Measurements from ENCODE around the gene GIGYF2. TPM values are rescaled to one million over a fixed set of nuclear protein-coding genes. Genes with fewer than 3 reads are reported as not detected.

GIGYF2 gene
- total RNA-seq, 1 experiment from 2014 or later, result 60.6 TPM

DNA sequence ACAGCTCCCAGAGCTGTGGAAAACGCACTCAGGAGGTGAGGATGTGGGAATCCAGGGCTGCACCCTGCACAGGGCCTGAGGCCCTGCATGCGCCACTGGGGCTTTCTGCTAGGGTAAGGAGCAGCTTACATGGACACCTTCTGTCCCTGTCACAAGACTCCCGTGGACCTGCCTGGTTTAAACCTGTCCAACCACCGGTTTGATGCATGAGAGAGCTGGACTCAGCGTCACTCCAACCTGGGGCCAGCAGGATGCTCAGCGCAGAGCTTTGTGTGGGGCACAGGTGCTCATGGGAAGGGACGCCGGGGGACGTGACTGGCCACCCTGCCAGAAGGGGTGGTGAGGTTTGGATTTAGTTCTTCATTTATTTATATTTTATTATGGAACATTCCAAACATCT, 197.1 kb downstream of the GIGYF2 start:
- no peak overlapping the region for H3K9ac ChIP-seq (ENCODE audit: low read length)
- no peak overlapping the region for H2AFZ ChIP-seq (ENCODE audit: low read depth, low read length, poor library complexity, severe bottlenecking)
- no peak overlapping the region for H3K4me2 ChIP-seq (ENCODE audit: low read length)
- no peaks in the 10 kb centered on the region for H3K79me2 ChIP-seq (ENCODE audit: insufficient read depth, low read length)
- intact Hi-C loops (cut with micrococcal nuclease), result loop anchor here (5.0 kb wide), 1 partner anchor 93 kb away; no protein-coding TSS in a partner anchor
- H3K9me2 ChIP-seq (ENCODE audit: insufficient read depth), result no peaks in the 10 kb centered on the region
- ChIA-PET POLR2A (no interaction called here), RAD21 (ENCODE audit: low non-redundant PET in 1 of 2, low total read pairs in 2 of 2, uncharacterized antibody in 2 of 2, unreplicated experiment in 2 of 2) (no interaction called here), CTCF (no interaction called here)
- no peaks in the 10 kb centered on the region for H4K20me1 ChIP-seq (ENCODE audit: insufficient read depth)
- TF ChIP-seq RAD21 (IDR thresholded peaks at IDR 0.05; ENCODE audit: low read depth) (no peak), YY1 (IDR thresholded peaks at IDR 0.05; ENCODE audit: extremely low read depth, insufficient replicate concordance, low read depth, low read length) (no peak), EGR1 (IDR thresholded peaks at IDR 0.05; ENCODE audit: low read depth) (no peak), POLR2AphosphoS5 (IDR thresholded peaks at IDR 0.05; ENCODE audit: low read depth, low read length) (no peak), EZH2phosphoT487 (IDR thresholded peaks at IDR 0.05; ENCODE audit: borderline replicate concordance) (no peak), ELF1 (IDR thresholded peaks at IDR 0.05; ENCODE audit: borderline replicate concordance, low read depth) (no peak), JUND (IDR thresholded peaks at IDR 0.05) (no peak)
- TF ChIP-seq, protein P1, sequence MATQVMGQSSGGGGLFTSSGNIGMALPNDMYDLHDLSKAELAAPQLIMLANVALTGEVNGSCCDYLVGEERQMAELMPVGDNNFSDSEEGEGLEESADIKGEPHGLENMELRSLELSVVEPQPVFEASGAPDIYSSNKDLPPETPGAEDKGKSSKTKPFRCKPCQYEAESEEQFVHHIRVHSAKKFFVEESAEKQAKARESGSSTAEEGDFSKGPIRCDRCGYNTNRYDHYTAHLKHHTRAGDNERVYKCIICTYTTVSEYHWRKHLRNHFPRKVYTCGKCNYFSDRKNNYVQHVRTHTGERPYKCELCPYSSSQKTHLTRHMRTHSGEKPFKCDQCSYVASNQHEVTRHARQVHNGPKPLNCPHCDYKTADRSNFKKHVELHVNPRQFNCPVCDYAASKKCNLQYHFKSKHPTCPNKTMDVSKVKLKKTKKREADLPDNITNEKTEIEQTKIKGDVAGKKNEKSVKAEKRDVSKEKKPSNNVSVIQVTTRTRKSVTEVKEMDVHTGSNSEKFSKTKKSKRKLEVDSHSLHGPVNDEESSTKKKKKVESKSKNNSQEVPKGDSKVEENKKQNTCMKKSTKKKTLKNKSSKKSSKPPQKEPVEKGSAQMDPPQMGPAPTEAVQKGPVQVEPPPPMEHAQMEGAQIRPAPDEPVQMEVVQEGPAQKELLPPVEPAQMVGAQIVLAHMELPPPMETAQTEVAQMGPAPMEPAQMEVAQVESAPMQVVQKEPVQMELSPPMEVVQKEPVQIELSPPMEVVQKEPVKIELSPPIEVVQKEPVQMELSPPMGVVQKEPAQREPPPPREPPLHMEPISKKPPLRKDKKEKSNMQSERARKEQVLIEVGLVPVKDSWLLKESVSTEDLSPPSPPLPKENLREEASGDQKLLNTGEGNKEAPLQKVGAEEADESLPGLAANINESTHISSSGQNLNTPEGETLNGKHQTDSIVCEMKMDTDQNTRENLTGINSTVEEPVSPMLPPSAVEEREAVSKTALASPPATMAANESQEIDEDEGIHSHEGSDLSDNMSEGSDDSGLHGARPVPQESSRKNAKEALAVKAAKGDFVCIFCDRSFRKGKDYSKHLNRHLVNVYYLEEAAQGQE (IDR thresholded peaks at IDR 0.05; ENCODE audit: low read depth), result no peak
- no TSS peak for BruUV-seq (replicated peaks)
- H3K27me3 ChIP-seq (ENCODE audit: insufficient read depth, low read length), result no peaks in the 10 kb centered on the region
- ATAC-seq (no peak), DNase-seq (ENCODE audit: low read depth, low spot score) (no peak)
- no peaks in the 10 kb centered on the region for H3K36me3 ChIP-seq (ENCODE audit: control insufficient read depth in 1 of 2, insufficient read depth in 2 of 2, low read length in 2 of 2)
- no peak overlapping the region for H3K4me3 ChIP-seq (replicated peaks in 1 of 2; ENCODE audit: low read depth in 1 of 2, low read length in 2 of 2)
- no peak overlapping the region for H3K27ac ChIP-seq (ENCODE audit: low read depth, low read length)
- peaks cover 15 to 39% of the 10 kb centered on the region in 2 experiments for H3K4me1 ChIP-seq (ENCODE audit: control insufficient read depth in 1 of 2, insufficient read depth in 2 of 2, low read length in 2 of 2)
- no peaks in the 10 kb centered on the region for H3K9me3 ChIP-seq (ENCODE audit: control insufficient read depth in 1 of 2, insufficient read depth in 1 of 2, low read depth in 1 of 2, low read length in 2 of 2)

All from HCT116 (cell line).